SU-DHL-6 (cell line): ENCODE results near the gene CHD6.

Experiments
- EZH2phosphoT487 ChIP-seq: fragments of 200-600 bp; sonication (generic), shearing (Covaris generic); conservative IDR thresholded peaks from 2 replicates; pipeline ENCODE4 v1.6.1; 2018; ENCODE audit warnings: mild to moderate bottlenecking, antibody characterized with exemption, low read length, moderate library complexity, mixed read lengths
- TF ChIP-seq, protein P1 (sequence below): fragments of 200-600 bp; sonication (generic); IDR thresholded peaks from one replicate; pipeline ENCODE4 v1.5.1; 2017; ENCODE audit warnings: antibody characterized with exemption, mild to moderate bottlenecking, low read length, moderate library complexity; ENCODE audit not compliant: insufficient read depth, poor library complexity, severe bottlenecking

DNA sequence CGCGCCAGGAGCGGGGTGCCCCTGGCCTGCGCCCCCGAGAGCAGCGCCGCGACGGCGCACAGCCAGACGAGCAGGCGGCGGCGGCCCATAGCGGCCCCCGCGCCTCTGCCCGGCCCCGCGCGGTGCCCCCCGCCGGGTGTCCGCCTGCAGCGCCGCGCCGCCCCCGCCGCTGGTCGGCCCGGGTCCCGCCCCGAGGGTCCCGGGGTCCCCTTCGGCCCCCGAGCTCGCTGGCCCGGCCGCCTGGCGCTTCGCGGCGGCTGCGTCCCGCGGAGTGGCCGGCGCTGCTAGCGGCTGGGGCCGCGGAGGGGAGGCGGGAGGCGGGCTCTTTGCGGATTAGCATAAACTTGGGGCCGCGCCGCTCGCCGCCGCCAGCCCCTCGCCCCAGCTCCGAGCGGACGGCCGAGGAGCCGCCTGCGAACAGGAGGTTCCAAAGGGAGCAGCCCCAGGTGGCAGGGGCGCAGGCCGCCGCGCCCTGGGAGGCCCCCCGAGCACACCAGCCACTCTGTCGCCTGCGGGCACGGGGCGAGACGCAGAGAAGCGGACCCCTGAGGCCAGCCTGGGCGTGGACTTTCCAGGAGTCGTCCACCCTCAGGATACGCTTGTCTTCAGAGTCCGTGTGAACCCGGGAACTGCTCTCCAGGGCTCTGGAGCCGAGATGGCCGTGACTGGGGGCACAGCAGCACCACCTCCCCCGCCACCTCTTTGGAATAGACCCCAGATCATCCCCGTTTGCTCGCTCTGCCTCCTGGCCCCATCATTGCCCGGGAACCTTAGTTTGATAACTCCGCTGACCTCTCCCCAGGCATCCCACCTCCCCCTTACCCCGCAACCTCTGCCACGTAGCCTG lies 251.4 kb downstream of the CHD6 start, which contains the start of gene EMILIN3:
- TF ChIP-seq, protein P1, sequence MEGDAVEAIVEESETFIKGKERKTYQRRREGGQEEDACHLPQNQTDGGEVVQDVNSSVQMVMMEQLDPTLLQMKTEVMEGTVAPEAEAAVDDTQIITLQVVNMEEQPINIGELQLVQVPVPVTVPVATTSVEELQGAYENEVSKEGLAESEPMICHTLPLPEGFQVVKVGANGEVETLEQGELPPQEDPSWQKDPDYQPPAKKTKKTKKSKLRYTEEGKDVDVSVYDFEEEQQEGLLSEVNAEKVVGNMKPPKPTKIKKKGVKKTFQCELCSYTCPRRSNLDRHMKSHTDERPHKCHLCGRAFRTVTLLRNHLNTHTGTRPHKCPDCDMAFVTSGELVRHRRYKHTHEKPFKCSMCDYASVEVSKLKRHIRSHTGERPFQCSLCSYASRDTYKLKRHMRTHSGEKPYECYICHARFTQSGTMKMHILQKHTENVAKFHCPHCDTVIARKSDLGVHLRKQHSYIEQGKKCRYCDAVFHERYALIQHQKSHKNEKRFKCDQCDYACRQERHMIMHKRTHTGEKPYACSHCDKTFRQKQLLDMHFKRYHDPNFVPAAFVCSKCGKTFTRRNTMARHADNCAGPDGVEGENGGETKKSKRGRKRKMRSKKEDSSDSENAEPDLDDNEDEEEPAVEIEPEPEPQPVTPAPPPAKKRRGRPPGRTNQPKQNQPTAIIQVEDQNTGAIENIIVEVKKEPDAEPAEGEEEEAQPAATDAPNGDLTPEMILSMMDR, result no peak
- TF ChIP-seq EZH2phosphoT487, result no peak
